Stimulated activated CD4-positive, alpha-beta T cell treated with anti-CD3 and anti-CD28 coated beads, Interleukin-4, amount 100 ng/mL, for 24 hours (primary cell): Measurements from ENCODE around the gene RAPGEF5.

Experiments used
- DNase-seq: peaks from one replicate; pipeline ENCODE4 v3.0.0-alpha.2; 2020

The RAPGEF5 gene

DNA sequence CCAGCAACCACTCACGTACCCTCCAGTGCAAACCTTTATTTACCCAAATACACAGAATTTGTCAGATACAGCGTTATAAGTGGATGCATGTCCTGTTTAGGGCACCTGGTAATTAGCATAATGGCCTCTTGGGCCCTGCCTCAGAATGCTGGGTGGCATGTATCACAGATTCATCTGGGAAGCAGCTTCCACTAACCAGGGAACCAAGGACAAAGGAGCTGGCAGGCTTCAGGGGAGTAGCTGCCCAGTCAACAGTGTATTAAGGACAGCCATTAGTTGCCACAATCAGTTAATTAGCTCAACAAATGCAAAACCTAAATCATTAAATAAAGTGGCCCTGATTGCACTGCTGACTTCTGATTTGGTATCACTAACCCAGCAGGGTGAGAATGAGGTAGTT is 105.7 kb downstream of the RAPGEF5 start:
- DNase-seq, result no peak

DNA sequence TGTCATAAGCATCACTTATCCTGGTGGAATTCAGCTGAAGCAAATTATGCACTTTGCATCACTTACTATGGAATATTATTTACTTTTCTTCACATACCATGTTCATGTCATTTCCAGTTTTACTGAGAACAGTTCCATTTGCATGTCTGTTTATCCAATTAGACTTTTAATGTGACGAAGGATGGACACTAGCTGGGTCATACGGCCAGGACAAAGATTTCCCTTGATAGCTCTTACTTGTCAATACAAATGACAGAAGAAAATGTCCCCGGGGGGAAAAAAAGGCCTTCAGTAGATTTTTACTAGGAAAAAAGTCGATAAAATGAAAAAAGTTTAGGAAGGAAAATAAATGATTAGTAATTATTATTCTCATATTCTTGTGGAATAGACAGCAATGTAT is 106.6 kb downstream of the RAPGEF5 start:
- no peak for DNase-seq

DNA sequence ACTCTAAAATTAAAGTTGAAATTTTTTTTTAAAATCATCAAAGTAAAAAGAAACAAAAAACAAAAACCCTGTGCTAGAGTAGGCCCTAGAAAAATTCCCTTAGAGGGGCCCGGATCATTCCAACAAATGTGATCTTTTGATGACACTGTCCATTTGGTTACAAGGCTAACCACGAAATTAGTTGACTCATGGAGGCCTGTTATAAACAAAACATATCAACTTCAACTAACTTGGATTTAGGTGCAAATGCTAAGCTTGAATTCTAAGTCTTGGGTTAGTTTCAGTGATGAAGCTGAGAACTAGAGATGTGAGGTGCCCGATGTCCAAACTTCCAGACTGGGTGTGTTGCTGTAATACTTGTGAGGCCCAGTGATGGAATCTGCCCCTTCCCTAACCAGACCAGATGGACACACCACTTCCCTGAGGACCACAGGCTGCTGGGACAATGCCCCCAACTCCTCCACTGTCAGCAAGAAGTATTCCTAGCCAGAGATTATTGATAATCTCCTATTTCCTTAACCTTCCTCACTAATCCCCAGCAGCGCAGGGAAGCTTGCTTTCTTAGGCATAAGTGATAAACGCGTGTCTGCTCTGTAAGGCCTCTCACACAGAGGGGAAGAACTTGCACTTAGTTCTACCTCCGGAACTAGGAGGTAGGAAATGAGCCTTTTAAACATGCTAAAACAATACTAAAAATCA is 108.7 kb downstream of the RAPGEF5 start:
- DNase-seq, result no peak

DNA sequence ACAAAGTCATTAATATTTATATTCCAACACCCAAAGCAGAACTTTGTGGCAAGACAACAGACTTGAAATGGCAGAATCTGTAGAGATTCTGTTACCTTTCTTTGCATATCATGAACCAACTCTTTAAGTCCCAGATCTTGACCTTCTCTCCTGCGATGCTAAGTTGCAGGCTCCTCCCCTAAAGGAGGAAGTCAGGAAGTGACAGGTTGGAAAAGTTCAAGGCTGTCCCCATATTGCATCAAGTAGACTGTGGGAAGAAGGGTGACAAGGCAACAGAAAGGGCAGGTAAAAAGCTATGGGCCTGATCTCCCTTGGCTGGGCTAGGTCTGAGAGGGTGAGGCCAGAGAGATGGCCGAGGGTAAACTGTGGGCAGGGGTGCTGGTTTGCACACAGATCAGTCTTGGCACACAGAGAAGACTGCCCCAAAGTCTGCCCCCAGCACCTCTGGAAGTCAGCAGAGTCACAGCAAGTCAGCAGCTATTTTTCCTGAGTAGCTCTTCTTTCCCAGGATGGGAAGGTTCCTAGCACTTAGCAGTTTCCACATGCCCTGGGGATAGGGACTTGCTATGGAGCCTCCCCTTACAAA is 115.1 kb downstream of the RAPGEF5 start:
- no peak for DNase-seq

DNA sequence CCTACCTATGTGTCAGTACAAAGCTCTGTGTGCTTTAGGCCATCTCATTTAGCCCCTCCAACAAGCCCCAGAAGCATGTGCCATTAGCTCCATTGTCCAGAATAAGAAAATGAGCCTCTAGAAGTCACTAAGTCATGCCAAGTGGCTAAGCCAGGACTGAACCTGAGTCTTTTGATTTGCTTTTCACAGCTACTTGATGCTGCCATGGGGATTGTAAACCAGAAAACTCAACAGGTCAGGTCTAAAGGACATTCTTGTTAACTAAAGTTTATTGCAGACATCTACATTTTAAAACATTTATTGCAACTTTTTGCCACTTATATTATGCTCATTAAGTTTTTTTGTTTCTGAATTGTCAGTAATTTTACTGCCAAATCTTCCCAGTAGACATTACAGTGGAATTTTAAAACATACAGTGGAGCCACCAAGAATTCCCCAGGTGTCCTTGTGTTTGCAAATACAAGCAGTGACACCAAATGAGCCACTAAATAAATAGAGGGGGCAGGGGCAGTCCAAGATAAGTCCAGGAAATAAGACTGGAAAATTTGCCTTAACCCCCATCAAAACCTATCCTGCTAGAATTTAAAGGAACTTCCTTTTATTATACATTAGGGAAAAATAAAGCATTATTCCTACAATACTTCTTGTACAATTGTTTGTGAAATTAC is 115.9 kb downstream of the RAPGEF5 start:
- DNase-seq, result no peak

DNA sequence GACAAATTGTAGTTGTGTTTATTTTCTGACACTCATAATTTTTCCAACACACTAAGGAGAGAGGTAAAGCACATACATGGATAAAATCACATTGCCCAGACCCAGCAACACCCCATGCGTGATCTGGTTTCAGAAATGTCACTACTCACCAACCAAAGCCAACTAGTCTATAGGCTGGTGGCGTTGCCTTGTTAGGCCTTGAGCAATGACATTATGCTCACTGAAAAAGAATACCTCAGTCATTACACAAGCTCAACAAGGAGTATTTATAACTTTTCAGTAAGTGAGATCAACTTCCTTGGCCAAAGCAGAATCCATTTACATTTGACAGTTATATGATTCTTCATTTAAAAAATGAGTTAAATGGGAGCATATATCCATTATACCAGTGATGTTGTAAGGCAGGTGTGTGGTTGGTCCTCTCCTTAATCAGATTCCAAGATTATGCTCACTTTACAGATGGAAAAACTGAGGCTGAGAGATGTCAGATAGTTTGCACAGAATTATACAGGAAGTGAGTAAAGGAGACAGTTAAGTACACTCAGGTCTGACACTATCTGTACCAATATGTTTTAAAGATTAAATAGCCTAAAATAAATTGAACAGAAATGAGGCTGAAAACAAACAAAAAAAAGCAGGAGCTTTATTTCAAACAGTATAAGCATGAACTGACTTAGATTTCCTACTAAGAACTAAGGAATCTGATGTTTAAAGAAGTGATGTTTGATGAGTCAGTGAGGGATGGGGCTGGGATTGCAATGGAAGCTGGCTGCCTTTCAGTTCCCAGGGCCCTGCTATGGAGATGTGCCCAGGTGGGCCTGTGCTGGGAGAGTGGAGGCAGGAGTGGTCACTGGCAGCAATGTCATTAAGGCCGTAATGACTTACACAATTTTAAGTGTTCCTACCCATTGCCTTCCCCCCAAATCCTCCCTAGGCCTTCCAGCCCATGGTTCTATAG is 118.3 kb downstream of the RAPGEF5 start:
- no peak for DNase-seq

- DNase-seq, result no peak
Observed at GRCh38 chr7:22235134-22235533, 121.8 kb downstream of the RAPGEF5 start.

GRCh38 chr7:22234227-22234626 is 122.7 kb downstream of the RAPGEF5 start:
- DNase-seq, result no peak

DNA sequence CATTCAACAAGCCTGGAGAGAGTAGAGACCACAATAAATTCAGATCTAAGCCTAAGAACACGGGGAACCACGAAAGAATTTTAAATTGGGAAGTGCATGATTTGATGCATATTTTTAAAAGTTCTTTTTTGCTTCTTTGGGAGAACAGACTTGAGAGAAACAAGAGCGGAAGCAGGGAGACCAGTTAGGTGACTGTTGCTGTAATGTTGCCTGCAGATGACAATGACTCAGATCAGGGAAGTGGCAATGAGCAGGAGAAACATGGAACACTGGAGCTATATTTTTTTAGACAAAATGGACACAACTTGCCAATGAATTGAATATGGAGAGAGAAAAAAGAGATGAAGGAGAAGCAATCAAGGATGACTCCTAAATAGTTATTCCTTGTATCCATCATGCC is 125.1 kb downstream of the RAPGEF5 start:
- DNase-seq, result no peak

- DNase-seq, result no peak
Observed at GRCh38 chr7:22231141-22231540, 125.8 kb downstream of the RAPGEF5 start.

DNA sequence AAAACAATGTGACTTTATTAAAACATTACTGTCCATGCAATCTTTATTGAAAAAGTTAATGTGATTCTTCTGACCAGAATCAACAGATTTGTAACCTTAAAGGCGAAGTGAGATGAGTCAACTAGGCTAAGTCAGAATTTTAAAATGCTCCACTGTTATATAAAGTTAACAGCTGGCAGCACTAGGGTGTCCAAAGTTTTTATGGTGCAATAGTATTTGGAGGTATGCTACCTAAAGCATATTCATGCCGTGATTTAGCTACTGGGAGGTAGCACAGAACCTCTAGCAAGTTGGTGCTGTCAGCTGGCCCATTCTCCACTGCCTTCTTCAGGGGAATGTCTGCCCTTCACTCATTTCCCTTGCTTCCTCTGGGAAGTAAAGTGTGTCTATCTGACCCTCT is 126.7 kb downstream of the RAPGEF5 start:
- DNase-seq, result no peak

DNA sequence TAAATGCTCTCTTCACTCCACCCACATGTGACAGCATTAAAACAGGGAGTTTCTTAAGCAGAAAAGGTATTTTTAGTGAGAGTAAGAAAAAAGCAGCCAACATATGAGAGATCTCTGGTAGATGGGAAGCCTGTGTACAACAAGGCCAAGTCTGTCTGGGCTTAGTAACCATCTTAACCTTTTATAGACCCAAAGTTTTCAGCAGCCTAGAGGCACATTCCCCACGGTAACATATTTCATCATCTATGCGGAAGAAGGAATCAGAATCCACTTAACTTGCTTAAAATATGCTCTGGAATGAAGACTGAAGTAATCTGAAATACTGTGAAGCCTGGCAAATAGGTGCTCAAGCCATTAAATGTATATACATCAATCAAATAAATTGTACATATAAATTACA is 127.8 kb downstream of the RAPGEF5 start:
- no peak for DNase-seq

DNA sequence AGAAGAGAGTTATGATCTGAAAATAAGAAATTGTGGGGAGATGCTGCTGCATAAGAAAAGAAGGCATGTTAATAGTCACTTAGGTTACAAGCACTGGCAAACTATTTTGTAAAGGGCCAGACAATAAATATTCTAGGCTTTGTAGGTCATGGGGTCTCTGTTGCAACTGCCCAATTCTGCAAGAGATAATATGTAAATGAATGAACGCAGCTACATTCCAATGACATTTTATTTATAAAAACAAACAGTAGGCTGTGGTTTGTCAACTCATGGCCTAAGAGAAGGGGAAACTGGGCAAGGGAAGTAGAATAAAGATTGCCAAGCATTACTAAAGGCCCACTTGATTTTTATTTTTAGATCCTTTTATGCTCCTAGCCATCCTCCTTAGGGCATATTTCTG is 133.1 kb downstream of the RAPGEF5 start:
- no peak for DNase-seq

DNA sequence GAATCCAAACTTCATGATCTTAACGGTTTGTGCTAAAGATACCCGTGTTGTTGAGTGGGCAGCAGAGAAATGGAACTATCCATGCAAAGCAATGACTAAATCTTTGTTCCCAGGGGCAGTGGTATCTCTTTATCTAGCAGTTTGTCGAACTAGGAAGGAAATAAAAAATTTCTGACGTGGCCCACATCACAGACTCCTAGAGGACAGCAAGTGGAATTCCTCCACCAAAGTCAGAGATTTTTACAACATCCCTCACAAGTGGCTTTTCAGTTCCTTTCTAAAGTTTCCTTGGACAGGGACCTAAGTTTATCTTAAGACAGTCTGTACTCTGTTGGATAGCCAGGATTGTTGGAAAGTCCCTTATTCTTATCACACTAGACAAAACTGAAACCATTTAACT is 136.0 kb downstream of the RAPGEF5 start:
- DNase-seq, result no peak

- DNase-seq, result no peak
Observed at GRCh38 chr7:22219739-22220493, 137.0 kb downstream of the RAPGEF5 start.

DNA sequence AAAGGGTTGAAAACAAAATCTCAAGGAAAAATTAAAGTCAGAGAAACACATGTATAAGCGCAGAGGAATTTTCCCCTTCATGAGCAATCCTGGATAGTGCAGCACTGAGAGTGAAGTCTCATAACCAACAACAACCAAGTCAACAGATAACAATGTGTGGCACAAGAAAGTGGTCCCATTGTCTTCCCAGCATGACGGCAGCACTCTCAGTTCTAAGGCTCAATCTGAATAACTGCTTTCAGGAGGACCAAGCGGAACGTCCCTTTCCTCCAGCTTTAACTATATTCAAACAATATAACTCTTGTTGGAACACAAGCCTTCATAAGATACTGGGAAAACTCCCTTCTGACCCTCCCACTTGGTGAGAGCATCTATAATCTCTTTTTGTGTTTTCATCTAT is 137.9 kb downstream of the RAPGEF5 start:
- no peak for DNase-seq

DNA sequence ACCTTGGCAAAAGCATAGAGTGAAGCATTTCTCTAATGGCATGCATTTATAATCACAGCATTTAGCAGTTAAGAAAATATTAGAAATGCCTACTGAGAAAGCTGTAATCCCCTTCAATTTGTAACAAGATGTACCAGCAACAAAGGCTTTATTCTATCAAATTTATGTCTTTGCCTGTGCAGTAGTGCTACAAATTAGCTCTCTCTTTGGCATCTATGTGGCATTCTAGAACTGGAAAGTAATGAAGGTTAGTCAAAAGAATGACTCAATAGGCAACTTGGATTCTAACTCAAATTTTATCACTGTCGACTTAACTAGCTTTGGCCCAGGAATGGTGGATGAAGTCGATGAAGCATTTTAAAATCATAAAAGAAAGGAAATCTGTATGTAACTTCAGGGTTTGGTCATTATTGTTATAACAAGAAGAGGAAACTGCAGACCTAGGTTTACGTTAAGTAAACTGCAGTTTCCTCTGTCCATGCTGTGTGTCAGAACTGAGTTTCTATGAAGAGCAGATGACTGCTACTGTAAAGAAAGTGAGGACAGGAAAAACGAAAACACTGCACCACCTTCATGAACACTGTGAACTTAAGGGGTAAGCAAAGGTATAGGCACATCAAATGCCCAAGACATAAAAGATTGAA is 140.0 kb downstream of the RAPGEF5 start:
- DNase-seq, result no peak

GRCh38 chr7:22216309-22216708 is 140.6 kb downstream of the RAPGEF5 start:
- no peak for DNase-seq

DNA sequence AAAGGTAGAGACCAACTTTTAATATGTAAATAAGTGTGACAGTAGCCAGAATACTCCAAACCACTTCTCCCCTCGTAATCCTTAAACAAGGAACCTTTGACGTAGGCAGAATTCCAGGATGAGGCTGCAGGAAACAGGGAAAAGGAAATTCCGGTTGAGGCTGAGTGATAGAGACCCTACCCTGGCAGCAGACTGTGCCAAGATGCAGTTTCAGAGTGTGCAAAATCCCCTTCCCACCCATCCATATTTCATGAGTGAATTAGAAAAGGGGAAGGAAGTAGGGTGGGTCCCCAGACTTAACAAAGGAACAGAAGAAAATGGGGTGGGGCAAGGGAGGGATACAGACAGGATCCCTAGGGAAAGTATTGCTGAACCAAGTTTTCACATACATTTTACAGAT is 143.0 kb downstream of the RAPGEF5 start:
- no peak for DNase-seq

GRCh38 chr7:22213081-22213480 is 143.9 kb downstream of the RAPGEF5 start:
- DNase-seq, result no peak

DNA sequence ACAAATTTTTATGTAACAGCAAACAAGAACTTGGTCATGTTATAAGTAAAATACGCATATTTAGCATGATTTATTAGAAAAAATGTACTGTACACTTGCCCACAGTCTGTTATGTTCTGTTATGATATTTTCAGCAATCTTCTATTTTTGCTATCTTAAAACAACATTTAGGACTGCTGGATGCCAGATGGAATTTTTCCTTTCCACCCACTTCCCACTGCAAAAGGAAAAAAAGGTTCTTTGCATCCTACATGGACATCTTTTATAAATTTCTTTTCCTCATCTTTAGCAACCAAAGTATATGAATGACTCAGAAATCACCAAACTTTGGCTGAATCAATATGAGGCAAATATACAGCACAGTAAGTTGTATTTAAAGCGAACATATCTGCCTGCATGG is 146.0 kb downstream of the RAPGEF5 start:
- no peak for DNase-seq

- DNase-seq, result no peak
Observed at GRCh38 chr7:22210355-22210754, 146.6 kb downstream of the RAPGEF5 start.
